Ectodermal cell (in vitro differentiated cells): ENCODE measurements around the gene SH3BP5.

Experiments
- H3K27ac ChIP-seq: 2 replicates; pipeline ENCODE4 v1.7.0; 2013; ENCODE audit warnings: mild to moderate bottlenecking, low read depth, low read length; ENCODE audit not compliant: insufficient read depth, poor library complexity, severe bottlenecking
- H3K27me3 ChIP-seq: 2 replicates; pipeline ENCODE4 v1.7.0; 2013; ENCODE audit warnings: mild to moderate bottlenecking, low read length; ENCODE audit not compliant: insufficient read depth, control insufficient read depth, poor library complexity, severe bottlenecking
- H3K36me3 ChIP-seq: one replicate; pipeline ENCODE4 v1.7.0; 2013; ENCODE audit warnings: low read length; ENCODE audit not compliant: control insufficient read depth, insufficient read depth
- H3K4me1 ChIP-seq: one replicate; pipeline ENCODE4 v1.7.0; 2013; ENCODE audit warnings: low read length; ENCODE audit not compliant: control insufficient read depth, insufficient read depth
- H3K4me3 ChIP-seq: 2 replicates; pipeline ENCODE4 v1.7.0; 2013; ENCODE audit warnings: low read depth, low read length, control low read depth; ENCODE audit not compliant: insufficient read depth
- H3K9me3 ChIP-seq: 2 replicates; pipeline ENCODE4 v1.7.0; 2013; ENCODE audit warnings: mild to moderate bottlenecking, low read length, moderate library complexity; ENCODE audit not compliant: control insufficient read depth
- WGBS, 2 experiments: methylation state at CpG; one replicate each; pipeline ENCODE4 v1.1.7; 2013; ENCODE audit warnings: missing lambda C conversion rate in 2 of 2; 5-methylcytosine and 5-hydroxymethylcytosine counted together

The SH3BP5 gene

GRCh38 chr3:15221574-15222217 is 110.7 kb downstream of the SH3BP5 start:
- no peaks in the 10 kb centered on the region for H3K9me3 ChIP-seq

GRCh38 chr3:15220661-15221060 is 111.7 kb downstream of the SH3BP5 start:
- H3K4me1 ChIP-seq, result no peaks in the 10 kb centered on the region
- no peak overlapping the region for H3K4me3 ChIP-seq
- H3K27ac ChIP-seq, result no peak overlapping the region
- 88 to 96% methylated on average over 2 of the region's 2 CpGs for WGBS, 2 experiments
- no peaks in the 10 kb centered on the region for H3K9me3 ChIP-seq
- H3K27me3 ChIP-seq, result no peaks in the 10 kb centered on the region
- H3K36me3 ChIP-seq, result peaks cover 39% of the 10 kb centered on the region

More at GRCh38 chr3:15221574-15222217, 110.7 kb downstream of the SH3BP5 start:
- H3K27me3 ChIP-seq, result no peaks in the 10 kb centered on the region
- no peak overlapping the region for H3K27ac ChIP-seq
- no peaks in the 10 kb centered on the region for H3K4me1 ChIP-seq
- peaks cover 39% of the 10 kb centered on the region for H3K36me3 ChIP-seq
- WGBS, 2 experiments, result 96 to 98% methylated on average over 5 to 8 of the region's 11 CpGs
- H3K4me3 ChIP-seq, result no peak overlapping the region

DNA sequence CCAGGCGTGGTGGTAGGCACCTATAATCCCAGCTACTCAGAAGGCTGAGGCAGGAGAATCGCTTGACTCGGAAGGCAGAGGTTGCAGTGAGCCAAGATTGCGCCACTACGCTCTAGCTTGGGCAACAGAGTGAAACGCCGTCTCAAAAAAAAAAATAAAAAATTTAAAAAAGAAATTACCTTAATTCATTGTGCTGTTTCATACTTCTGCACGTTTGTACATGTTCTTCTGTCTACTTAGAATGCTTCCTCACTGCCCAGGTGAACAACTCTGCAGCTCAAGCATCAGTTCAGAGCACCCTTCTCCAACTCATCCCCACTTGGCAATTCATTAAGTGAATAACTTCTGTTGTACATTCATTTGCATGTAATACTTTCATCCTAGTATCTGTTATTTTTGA is 112.3 kb downstream of the SH3BP5 start:
- H3K36me3 ChIP-seq, result peaks cover 39% of the 10 kb centered on the region
- no peaks in the 10 kb centered on the region for H3K9me3 ChIP-seq
- H3K4me1 ChIP-seq, result no peaks in the 10 kb centered on the region
- H3K27ac ChIP-seq, result no peak overlapping the region
- no peaks in the 10 kb centered on the region for H3K27me3 ChIP-seq
- H3K4me3 ChIP-seq, result no peak overlapping the region
- 88 to 94% methylated on average over 8 of the region's 8 CpGs for WGBS, 2 experiments

GRCh38 chr3:15218689-15219088 is 113.7 kb downstream of the SH3BP5 start:
- H3K27ac ChIP-seq, result no peak overlapping the region
- no peaks in the 10 kb centered on the region for H3K4me1 ChIP-seq
- no peaks in the 10 kb centered on the region for H3K9me3 ChIP-seq
- H3K36me3 ChIP-seq, result peaks cover 39% of the 10 kb centered on the region
- H3K4me3 ChIP-seq, result no peak overlapping the region
- H3K27me3 ChIP-seq, result no peaks in the 10 kb centered on the region

DNA sequence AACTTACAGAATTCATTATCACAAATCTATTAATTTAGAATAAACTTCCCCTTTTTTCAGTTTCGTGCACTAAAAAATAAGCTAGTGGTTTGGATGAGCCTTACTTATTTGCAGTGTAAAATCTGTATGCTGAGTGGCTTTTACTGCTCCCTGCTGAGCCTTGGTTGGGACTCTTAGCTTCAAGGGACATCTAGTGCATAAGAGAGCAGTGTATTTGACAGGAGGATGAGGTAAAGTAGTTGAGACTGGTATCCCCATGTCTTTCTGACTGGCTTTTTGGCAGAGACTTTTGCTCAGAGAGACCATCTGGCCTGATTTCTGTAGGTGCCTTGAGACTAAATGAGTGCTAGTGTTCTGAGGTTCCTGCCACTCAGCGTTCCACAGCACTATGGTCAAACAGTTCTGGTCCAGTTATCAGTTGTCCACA is 114.5 kb downstream of the SH3BP5 start:
- peaks cover 37% of the 10 kb centered on the region for H3K36me3 ChIP-seq
- H3K4me1 ChIP-seq, result no peaks in the 10 kb centered on the region
- no peaks in the 10 kb centered on the region for H3K9me3 ChIP-seq
- H3K27ac ChIP-seq, result no peak overlapping the region
- WGBS, 2 experiments, result 90 to 100% methylated on average over 2 of the region's 2 CpGs
- no peaks in the 10 kb centered on the region for H3K27me3 ChIP-seq
- H3K4me3 ChIP-seq, result no peak overlapping the region

- Histone ChIP-seq H3K27ac (no peak overlapping the region), H3K9me3 (no peaks in the 10 kb centered on the region), H3K36me3 (peaks cover 30% of the 10 kb centered on the region), H3K27me3 (no peaks in the 10 kb centered on the region), H3K4me1 (no peaks in the 10 kb centered on the region), H3K4me3 (no peak overlapping the region)
- WGBS, 2 experiments, result 94 to 96% methylated on average over 3 of the region's 4 CpGs
These were observed 115.2 kb downstream of the SH3BP5 start for GRCh38 chr3:15217011-15217671.

- Histone ChIP-seq H3K27ac (no peak overlapping the region), H3K4me3 (no peak overlapping the region), H3K4me1 (no peaks in the 10 kb centered on the region), H3K36me3 (peaks cover 24% of the 10 kb centered on the region), H3K27me3 (no peaks in the 10 kb centered on the region), H3K9me3 (no peaks in the 10 kb centered on the region)
- no CpG with 5 or more reads among the region's 1 CpG for WGBS, 2 experiments
These were observed 115.9 kb downstream of the SH3BP5 start for GRCh38 chr3:15216501-15216900.

- 84 to 93% methylated on average over 2 of the region's 2 CpGs for WGBS, 2 experiments
- Histone ChIP-seq H3K4me1 (no peaks in the 10 kb centered on the region), H3K27ac (no peak overlapping the region), H3K27me3 (no peaks in the 10 kb centered on the region), H3K36me3 (peaks cover 24% of the 10 kb centered on the region), H3K9me3 (no peaks in the 10 kb centered on the region), H3K4me3 (no peak overlapping the region)
These were observed 116.4 kb downstream of the SH3BP5 start for GRCh38 chr3:15215996-15216395.

- Histone ChIP-seq H3K4me3 (no peak overlapping the region), H3K36me3 (peaks cover 20% of the 10 kb centered on the region), H3K4me1 (no peaks in the 10 kb centered on the region), H3K27ac (no peak overlapping the region), H3K9me3 (no peaks in the 10 kb centered on the region), H3K27me3 (no peaks in the 10 kb centered on the region)
- WGBS, 2 experiments, result 93 to 100% methylated on average over 1 of the region's 1 CpG
These were observed 117.6 kb downstream of the SH3BP5 start for GRCh38 chr3:15214758-15215157.

DNA sequence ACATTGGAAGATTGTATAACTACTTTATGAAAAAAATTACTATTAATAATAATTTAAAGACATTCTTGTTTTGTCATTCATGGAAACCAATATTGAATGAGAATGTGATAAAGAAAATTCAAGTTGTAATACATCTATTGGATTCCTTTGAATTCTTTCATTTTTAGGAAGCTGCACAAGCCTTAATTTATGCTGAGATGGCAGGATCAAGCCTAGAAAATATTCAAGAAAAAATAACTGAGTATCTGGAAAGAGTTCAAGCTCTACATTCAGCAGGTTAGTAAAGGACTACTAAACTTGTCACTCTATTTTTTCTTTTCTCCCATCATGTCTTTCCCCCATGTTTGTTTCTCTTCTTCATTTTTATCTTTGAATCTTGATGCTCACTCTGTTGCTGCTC is 120.4 kb downstream of the SH3BP5 start:
- Histone ChIP-seq H3K36me3 (no peaks in the 10 kb centered on the region), H3K9me3 (no peaks in the 10 kb centered on the region), H3K4me1 (no peaks in the 10 kb centered on the region), H3K27me3 (no peaks in the 10 kb centered on the region), H3K27ac (no peak overlapping the region), H3K4me3 (no peak overlapping the region)
